ENCODE results near the gene CLDN17.

DNA sequence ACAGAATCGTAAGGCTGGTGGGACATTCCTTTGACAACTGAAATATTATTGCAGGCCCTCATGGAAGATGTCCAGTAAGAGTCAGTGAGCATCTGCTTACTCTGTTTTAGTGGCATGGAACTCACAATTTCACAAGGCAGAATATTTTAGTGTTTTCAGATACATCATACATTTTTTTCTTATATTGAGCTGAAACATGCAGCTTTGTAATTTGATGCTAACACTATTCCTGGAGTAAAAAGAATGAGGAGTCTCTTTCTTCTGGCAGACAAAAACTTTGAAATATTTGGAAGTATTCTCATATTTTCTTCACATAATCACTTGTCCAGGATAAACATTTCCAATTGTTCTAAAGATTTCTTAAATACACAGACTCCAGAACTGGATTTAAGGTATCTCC, 17.7 kb downstream of the CLDN17 start:
- TF ChIP-seq ZNF639 (CRISPR knock-in tag; conservative IDR thresholded peaks at IDR 0.05 in 1 of 2, IDR thresholded peaks at IDR 0.05 in 1 of 2) (no peak), SMC3 (conservative IDR thresholded peaks at IDR 0.05; ENCODE audit: insufficient read depth, low read depth, low read length) (no peak), E2F5 (CRISPR knock-in tag; IDR thresholded peaks at IDR 0.05) (no peak), ETS1 (conservative IDR thresholded peaks at IDR 0.05; ENCODE audit: control insufficient read depth, low read depth, low read length) (no peak), PRPF4 (IDR thresholded peaks at IDR 0.05; ENCODE audit: insufficient read depth, low read depth, low read length, poor library complexity, severe bottlenecking) (no peak), NKRF (IDR thresholded peaks at IDR 0.05; ENCODE audit: borderline replicate concordance) (no peak), EZH2 (IDR thresholded peaks at IDR 0.05; ENCODE audit: borderline replicate concordance, low read depth, low read length) (no peak)
